DMS53 treated with DMSO at 0.1 percent for 48 hours (cell line): Measurements from ENCODE around the gene PI4KA.

Experiments used
- DNase-seq: peaks from one replicate; lab custom pipeline; 2025; ENCODE audit not compliant: unreplicated experiment; lab: John Stamatoyannopoulos, UW

The PI4KA gene

DNA sequence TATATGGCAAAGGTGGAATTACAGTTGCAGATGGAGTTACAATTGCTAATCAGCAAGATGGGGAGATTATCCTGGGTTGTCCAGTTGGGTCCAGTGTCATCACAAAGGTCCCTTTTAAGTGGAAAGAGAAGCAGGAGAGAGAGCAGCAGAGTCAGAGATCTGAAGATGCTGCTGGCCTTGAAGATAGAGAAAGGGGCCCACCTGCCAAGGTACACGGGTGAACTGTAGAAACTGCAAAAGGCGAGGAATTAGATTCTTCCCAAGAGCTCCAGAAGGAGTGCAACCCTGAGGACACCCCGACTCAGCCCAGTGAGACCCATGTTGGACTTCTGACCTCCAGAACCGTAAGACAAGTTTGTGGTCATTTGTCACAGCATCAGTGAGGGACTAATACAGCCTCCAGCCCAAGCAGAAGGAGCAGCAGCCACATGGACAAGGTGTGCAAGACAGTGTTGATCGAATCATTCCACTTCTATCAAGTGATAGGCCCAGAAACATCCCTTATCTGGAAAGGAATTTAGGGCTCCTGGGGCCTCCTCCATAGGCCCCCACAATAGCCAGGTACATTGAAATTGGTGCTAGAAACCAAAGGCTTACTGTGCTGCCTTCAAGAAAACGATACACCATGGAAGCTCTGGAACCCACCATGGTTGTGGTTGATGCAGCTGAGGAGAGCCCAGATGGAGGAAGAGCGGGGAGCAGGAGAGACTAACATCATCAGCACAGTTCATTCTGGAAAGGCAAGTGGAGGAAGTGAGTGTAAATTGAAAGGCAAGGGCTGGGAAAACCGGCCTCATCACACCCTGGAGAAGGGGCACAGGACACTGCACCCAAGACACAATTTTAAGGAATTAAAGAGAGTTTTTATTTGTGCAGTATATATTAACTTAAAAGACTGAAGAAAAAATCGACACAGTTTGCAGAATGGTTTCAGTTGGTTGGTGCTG is 23.5 kb upstream of the PI4KA start:
- DNase-seq = no peak

GRCh38 chr22:20881231-20881630 is 22.6 kb upstream of the PI4KA start:
- DNase-seq = no peak

DNA sequence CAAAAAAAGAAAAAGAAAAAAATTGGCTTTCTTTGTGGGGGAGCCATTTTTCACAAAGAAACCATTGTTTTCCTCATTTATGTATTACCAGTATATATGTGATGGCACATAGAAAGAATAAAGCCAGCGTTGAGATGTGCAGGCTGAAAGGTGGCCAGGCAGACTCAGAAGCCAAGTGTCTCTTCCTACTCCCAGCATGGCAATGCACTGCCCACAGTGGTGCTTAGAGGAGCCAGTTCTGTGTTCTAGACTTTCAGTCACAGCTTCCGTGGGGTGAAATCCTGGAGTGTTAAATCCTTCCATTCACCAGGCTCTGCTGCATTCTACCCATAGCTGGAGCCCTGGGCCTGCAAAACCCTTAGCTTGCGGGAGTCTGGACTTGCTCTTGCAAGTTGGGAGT is 19.1 kb upstream of the PI4KA start:
- DNase-seq = no peak

DNA sequence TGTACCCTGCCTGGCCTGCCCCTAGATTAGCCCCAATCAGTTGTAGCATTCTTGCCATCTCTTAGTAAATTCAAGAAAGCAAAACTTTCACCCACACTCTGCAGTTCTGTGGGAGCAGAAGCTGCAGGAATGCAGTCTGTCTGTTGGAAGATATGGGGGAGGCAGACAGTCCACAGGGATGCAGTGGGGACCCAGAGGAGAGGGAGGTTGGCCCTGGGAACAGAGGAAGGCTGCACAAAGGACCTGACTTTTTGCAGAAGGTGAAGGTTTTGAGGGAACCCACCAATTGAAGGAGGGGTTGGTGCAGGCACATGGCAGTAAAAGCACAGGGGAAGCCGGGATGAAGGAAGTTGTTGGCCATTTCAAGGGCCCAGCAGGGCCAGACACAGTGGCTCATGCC is 16.7 kb upstream of the PI4KA start:
- DNase-seq = no peak

- no peak for DNase-seq
Observed at GRCh38 chr22:20873214-20873613, 14.6 kb upstream of the PI4KA start.

DNA sequence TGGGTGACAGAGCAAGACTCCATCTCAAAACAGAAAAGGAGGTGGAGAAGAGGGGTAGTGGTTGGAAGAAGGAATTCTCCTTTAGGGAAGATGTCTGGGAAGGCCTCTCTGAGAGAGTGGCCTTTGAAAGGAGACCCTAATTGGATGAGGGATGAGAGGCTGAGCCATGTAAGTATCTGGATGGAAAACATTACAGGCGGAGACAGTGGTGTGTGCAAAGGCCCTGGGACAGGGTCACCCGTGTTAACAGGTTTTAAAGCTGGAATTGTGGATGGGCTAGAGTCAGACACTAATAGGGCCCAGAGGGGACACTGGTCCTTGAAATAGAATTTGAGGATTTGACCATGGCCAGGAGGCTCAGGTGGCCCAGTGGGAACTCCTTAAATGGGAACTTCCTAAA is 10.6 kb upstream of the PI4KA start:
- no peak for DNase-seq

DNA sequence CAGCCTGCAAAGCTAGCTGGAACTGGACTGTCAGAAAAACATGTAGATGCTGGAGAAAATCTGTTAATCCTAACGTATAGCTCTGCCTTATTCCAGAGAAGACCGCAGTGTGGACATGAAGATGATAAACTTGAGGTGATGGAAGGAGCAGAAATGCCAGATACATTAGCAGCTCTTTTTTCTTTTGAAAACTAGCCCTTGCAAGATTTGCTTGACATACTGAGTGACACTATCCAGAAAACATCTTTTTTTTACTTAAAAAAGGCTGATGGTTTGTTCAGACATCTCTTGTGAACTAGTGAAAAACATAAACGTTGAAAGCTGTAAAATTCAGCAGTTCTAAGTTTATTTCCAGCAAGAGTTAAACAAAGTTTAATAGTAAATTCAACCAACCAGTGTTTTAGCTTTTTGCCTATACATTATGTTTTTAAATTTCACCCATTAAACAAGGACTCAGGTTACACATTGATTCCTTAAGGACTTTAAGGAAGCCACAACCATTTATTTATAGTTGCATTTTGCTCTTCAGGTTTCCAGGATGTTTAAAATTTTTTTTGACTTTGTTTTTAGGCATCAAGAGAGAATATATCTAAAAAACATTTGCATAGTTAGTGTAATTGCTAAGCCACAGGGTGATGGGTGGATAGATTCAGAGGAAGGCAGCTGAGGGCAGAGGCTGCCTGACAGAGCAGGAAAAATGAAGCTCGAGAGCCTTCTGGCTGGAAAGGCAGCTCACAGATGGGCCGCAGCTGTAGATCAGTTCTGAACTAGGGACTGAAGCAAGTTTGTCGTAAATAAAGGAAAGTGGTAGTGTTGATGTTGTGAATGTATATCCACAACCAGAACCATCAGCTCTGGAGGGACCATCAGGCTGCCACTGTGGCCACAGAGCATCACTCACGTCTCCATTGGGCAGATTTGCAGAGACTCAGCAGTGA is 9.7 kb upstream of the PI4KA start:
- DNase-seq = no peak

DNA sequence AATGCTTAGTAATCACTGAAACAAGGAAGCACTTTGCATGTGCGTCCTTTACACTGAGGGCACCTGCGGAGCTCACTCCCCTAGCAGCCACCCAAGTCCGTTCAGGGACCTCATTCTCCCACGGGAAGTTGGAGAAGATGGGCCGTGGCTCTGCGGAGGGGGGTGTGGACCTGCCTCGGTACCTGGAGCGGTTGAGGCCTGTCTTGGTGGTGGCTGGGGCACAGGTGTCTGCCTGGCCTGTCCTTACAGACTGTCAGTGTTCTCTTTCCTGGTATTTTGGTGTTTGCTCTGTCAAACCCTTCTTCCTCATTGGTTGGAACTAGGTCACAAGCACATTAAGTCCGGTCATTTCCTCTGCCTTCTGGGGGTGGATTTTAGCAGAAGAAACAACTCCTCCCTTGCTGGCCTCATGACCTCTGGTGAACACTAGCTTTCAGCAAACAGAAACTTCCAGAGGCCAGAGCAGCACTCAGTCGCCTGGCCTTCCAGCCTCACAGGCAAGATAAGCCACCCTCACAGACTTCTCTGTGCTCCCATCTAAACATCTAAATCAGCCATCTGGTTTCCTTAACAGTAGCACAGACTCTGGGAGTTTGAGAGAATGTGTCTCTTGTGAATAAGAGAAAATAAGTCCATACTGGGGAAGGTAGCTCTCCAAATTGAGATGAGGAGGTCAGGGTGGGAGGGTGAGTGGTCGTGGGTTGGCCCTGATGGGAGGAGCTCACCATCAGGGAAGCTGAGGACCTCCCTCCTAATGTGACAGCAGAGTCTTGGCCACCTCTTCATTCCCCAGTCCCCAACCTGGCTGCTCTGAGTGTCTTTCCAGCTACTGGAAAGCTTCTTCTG is 8.8 kb upstream of the PI4KA start:
- DNase-seq = no peak

DNA sequence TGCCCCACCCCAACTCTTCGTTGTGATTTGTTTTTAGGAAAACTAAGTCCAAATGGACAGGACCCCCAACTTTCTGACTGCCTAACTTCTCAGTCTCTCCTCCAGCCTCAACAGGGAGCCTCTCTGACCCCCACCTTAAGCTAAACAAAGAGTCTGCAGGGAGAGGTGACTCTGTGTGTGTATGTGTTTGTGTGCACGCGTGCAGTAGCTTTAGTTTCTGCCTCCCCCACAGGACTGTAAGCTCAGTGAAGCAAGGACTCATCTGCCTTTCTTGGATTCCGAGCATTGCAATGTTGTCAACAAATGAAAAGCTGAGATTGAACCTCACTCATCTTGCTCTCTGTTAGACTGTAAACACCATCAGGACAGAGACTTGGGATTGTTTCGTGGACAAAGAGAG is 8.1 kb upstream of the PI4KA start:
- no peak for DNase-seq

- DNase-seq = no peak
Observed at GRCh38 chr22:20865875-20866445, 7.3 kb upstream of the PI4KA start.

DNA sequence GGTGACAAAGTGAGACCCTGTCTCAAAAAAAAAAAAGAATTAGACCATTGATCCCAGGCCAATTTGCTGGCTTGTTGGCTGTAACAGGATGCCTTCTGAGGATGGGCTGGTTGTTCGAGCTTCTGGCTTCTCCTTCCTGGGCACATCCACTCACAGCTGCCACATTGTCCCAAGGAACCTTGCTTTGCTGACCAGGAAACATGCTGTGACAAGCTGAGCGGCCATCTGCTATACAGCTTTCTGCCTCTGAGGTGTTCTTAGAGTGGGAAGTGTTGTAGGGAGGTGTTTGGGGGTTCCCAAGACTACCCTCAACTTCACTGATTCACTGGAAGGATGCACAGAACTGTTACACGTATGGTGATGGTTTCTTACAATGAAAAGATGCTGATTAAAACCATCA is 6.7 kb upstream of the PI4KA start:
- no peak for DNase-seq

DNA sequence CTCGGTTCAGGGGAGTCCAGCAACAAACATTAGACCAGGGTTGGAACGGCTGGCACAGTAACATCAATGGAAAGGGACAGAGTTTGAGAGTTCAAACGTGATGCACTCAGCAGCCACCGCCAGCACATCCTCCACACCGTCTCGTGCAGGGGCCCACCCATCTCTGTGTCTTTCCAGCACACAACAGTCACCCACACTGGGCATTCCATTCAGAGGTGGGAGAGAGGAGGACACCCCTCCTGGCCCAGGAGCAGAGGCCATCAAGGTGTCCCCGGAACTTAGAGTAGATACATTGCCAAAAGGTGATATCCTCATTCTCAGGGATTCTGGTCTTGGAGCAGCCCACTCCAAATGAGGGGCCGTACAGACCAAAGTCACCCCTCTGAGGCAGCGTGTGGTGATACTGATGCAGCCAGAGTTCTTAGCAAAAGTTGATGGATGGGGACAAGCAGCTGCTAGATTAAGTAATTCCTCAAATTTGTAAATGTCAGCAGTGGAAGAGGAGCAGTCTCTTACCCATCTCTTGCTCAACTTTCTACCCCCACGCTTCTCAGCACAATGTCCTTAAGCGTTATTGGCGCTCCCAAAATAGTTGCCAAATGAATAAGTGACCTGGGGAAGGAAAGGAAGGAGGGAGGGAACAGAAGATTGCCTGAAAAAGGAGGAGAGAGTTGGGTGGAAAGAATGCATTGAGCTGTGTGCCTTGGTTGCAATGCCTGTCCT is 5.7 kb upstream of the PI4KA start:
- DNase-seq = no peak

GRCh38 chr22:20863366-20863765 is 4.8 kb upstream of the PI4KA start:
- no peak for DNase-seq

- DNase-seq = no peak
Observed at GRCh38 chr22:20862540-20862939, 3.9 kb upstream of the PI4KA start.

- no peak for DNase-seq
Observed at GRCh38 chr22:20859615-20860014, 1.0 kb upstream of the PI4KA start.

DNA sequence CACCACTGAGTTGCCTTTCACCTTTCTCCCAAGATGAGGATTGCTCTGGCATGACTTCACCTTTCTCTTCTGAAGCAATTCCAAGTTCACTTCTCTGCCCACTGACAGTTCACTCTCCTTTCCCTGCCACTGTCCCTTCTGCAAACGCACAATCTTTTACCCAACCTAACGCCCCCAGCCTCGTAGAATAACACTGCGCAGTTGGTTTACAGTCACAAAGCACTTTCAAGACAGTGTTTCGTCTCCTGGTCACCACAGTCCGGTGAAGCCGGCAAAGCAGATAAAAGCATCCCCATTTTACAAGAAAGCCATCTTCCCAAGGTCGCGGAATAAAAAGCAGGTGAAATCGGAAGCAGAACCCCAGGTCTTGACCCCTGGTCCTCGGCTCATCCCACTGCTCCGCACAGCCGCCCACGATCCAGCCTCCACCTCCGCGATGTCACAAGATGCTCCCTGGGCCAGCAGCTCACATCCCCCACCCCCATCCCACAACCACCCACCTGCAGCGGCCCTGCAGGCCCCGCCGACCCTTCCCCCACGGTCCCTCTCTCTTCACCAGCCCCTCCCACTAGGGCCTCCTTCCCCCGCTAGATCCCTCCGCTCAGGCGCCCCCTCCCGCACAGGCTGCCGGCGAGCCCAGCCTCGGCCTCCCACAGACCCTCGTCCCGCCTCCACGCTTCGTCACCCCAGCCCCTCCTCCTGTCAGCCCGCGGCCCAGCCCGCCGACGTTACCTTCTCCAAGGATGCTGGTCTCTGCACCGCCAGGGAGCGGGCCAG is 585 bp downstream of the PI4KA start:
- DNase-seq = no peak

DNA sequence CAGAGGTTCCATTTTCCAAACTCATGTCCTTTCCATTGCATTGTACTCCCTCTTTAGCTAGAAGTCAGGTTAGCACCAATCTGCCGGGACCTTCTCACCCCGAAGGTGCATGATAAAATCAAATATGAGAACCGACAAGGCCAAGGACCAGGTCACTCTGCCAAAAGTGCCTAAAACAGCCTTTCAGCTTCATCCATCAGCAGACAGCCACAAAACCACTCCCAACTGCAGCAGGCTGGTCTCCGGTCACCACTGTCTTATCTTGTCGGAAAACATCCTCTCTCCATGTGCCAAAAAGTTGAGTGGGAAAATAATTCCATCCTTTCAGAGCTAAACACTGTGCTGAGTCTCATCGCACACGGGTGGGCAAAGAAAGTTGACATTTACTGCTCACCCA is 1.4 kb downstream of the PI4KA start:
- DNase-seq = no peak

DNA sequence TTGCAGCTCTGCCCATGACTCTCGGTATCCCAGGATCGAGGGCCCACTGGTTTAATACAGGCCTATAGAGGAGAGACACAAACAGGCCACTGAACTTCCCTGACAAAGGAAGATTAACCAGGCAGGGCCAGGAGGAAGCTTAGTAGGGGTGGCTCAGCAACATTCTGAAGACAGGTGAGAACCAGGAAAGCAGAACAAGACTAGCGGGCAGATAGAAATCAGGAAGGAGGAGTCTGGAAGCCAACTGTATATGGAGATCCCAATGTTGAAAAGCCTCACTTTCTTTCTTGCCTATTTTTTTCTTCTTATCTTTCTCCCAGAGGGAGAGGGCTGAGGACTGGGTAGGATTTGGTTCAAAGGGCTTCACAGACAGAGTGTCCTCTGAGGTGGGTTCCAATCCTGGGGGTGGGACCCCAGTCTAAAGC is 5.4 kb downstream of the PI4KA start:
- DNase-seq = no peak

DNA sequence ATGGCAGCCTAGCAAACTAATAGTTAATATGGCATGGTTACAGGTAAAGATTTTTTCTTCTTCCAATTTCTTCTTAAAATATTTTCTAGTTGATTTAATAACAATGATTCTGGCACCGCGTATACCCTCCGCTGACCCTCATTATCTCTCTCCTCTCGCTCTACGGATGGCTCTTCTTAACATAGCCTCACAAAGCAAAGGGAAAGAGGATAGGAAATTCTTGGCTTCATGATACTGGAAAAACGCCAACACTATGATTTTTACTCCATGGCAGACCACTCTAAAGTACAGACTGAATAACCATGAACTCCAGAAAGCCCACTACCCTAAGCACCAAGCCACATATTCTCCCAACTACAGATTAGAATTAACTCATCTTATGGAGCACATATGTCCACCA is 6.1 kb downstream of the PI4KA start:
- no peak for DNase-seq
